Activated CD8-positive, alpha-beta memory T cell treated with anti-CD3 and anti-CD28 coated beads, Interleukin-2, amount 50 U/mL, for 1 hour (primary cell): Measurements from ENCODE around the gene TSSK3.
A peak's percentile ranks its signal among the peaks of the same experiment; 100 is the strongest.

Experiments
- DNase-seq: peaks from one replicate; pipeline ENCODE4 v3.0.0-alpha.2; 2020; ENCODE audit errors: extremely low read depth

Gene TSSK3

DNA sequence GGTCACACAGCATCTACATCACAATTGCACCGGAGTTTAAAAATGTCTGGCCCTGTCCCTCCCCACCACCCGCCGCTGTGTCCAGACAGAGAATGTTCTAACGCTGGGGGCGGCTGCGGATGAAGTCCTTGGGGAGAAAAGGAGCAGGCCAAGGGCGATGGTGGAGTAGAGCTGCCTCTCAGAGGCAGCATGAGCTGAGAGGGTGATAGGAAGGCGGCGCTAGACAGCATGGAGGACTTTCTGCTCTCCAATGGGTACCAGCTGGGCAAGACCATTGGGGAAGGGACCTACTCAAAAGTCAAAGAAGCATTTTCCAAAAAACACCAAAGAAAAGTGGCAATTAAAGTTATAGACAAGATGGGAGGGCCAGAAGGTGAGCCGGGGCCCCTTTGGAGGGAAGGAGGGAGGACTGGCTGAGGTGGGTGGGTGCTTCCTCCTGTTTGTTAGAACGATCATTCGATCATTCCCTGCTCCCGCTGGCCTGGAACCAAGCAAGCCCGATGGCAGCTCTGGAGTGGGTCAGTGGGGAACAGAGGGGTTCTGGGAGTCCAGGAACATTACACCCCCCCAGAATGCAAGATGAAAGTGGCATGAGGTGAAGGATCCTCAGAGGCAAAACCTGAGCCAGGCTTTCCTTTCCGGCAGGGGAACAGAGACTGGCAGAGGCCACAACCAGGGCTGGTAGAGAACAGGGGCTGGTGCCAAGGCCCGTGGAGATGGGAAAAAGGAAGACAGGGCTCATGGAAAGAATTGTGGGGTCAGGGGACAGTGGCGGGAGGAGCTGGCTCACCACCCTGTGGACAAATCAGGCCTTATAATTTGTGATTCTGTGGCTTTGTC is at the start of gene TSSK3, which contains the start of gene FAM229A:
Gene TSSK3 (plus strand): TSS at position 66 of the 840 bp plus-strand sequence. CDS start 163 bp downstream, at position 229.
Gene FAM229A (minus strand): TSS at position 12 of the 840 bp plus-strand sequence. CDS start 394 bp downstream, outside the sequence.
- no peak for DNase-seq

DNA sequence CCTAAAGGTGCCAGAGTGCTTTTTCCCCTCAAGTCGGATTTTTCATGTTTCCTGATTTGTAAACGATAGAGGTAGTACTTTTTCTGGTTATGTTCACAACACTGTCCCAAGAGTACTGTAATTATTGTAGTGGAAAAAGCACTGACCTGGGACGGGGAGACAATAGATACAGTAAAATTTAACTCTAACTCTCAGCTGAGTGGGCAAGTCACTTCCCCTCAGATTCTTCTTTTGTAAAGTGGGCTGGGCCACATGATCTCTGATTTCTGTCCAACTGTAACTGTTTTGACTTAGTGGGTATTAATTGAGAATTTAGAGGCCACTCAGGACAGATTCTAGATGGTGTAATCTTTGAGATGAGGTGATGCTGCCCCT is 45.4 kb upstream of the TSSK3 start:
- DNase-seq = no peak

DNA sequence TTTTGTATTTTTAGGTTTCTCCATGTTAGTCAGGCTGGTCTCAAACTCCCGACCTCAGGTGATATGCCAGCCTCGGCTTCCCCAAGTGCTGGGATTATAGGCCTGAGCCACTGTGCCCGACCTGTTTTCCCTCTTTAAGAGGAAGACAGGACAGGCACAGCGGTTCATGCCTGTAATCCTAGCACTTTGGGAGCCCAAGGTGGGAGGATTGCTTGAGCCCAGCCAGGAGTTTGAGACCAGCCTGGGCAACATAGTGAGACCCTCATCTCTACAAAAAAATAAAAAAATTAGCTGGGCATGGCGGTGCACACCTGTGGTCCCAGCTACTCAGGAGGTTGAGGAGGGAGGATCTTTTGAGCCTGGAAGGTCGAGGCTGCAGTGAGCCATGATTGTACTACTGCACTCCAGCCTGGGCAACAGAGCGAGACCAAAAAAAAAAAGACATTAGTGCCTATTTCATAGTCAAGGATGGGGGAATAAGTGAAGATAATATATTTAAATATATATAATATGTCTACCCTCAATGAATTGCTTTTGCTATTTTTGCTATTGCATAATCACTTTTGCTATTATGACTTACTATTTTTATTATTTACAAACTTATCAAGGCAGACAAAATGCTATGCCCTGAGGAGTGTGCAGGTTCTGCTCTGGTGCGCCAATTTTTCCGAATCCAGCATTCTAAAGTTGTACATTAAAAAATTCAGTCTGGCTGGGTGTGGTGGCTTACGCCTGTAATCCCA is 44.0 kb upstream of the TSSK3 start:
- DNase-seq = no peak

- no peak for DNase-seq
Measured at GRCh38 chr1:32321712-32322291, 40.5 kb upstream of the TSSK3 start.

DNA sequence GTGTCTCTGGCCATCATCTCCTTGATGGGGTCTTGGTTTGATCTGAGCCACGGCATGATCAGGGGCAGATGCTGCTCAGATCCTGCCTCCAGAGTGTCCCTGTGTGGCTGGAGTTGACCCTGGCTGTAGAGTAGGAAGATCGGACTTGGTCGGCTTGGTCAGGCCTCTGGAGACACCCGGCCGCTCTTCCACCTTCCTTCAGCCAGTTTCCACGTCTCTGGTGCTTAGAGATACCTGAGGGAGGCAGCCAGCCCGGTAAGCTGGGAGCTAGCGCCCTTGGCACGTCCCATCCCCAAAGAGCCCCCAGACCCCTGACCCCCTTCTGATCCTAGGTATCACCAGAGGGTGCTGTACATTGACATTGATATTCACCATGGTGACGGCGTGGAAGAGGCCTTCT is 35.1 kb upstream of the TSSK3 start:
- DNase-seq = no peak

DNA sequence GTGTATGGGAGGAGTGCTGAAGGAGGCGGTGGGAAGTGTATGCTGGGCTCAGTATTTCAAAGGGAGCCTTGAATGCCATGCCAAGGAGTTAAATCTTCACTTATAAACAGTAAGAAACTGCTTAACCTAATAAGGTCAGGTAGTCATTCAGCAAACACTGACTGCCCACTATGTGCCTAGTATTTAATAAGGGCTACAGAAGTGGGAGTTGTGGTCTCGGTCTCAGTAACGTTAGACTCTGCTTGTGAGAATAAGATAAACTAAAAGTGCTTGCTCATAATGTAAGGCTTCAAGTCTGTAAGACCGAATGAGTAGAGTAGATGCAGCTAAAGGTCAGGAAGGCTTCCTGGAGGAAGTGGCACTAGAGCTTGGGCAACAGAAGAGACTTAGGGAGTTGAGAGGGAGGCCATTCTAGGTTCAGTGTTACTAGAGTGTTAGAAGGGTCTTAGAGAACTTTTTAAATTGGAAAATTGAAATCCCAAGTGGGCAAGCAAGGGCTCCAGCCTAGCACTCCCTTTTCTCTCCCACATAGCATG is 32.3 kb upstream of the TSSK3 start:
- DNase-seq = no peak

GRCh38 chr1:32330558-32331151 is 31.7 kb upstream of the TSSK3 start:
- no peak for DNase-seq

DNA sequence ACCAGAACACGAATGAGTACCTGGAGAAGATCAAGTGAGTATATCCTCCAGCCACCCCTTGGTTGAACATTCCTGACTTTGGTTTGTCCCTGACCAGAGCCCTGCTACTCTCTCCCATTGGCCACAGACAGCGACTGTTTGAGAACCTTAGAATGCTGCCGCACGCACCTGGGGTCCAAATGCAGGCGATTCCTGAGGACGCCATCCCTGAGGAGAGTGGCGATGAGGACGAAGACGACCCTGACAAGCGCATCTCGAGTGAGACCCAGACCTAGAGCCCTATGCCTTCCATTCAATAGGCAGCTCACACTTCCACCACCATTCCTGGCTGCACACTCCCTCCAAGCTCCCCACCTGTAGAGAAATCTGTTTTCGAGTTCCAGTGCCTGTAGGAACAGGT is 30.8 kb upstream of the TSSK3 start:
- DNase-seq = no peak

DNA sequence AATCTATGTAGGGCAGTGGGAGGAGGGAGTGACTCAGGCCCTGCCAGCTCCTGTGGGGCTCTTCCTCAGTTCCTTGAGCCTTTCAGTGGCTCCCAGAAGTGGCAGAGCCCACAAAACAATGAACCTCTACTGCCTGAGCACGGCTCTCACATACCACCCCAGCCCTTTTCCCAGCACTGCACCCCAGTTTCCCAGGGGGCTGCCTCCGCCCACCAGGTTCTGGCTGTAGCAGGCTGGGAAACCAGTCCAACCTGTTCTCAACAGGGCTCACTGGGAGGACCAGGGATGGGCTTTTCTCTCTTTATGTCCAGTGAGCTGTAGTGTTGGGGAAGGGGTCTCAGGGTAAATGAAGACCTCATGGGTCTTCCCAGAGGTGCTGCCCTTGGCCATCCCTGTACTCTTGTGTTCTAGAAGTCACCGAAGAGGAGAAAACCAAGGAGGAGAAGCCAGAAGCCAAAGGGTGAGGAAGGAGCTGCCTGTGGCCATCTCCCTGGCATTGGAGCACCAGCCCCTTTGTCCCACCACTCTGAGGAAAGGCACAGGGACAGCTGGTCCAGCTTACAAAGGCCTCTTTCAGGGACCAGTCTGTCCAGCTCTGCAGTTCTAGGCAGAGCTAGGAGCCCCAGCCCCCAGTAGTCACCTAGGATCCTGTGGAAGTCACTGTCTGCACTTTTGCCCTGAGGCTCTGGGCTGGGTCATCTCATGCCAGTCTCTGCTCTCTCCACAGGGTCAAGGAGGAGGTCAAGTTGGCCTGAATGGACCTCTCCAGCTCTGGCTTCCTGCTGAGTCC is 29.9 kb upstream of the TSSK3 start:
- DNase-seq = no peak

DNA sequence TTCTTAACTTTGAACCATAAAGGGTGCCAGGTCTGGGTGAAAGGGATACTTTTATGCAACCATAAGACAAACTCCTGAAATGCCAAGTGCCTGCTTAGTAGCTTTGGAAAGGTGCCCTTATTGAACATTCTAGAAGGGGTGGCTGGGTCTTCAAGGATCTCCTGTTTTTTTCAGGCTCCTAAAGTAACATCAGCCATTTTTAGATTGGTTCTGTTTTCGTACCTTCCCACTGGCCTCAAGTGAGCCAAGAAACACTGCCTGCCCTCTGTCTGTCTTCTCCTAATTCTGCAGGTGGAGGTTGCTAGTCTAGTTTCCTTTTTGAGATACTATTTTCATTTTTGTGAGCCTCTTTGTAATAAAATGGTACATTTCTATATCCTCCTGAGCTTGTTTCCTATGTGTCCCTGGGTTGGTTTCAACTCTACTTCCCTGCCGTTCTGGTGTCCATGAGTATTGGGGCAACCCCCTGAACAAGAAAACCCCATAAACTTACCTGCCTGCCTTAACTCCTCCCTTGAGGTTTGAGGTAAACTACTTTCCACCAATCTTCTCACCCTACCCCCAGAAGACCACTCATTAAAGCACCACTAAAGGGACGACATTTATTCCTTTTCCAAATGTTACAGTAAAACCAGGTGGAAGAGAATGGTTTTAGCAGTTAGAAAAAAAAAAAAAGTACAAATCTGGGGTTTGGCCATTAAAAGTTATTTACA is 28.9 kb upstream of the TSSK3 start:
- DNase-seq = no peak

- no peak for DNase-seq
Measured at GRCh38 chr1:32334274-32334861, 28.0 kb upstream of the TSSK3 start.

DNA sequence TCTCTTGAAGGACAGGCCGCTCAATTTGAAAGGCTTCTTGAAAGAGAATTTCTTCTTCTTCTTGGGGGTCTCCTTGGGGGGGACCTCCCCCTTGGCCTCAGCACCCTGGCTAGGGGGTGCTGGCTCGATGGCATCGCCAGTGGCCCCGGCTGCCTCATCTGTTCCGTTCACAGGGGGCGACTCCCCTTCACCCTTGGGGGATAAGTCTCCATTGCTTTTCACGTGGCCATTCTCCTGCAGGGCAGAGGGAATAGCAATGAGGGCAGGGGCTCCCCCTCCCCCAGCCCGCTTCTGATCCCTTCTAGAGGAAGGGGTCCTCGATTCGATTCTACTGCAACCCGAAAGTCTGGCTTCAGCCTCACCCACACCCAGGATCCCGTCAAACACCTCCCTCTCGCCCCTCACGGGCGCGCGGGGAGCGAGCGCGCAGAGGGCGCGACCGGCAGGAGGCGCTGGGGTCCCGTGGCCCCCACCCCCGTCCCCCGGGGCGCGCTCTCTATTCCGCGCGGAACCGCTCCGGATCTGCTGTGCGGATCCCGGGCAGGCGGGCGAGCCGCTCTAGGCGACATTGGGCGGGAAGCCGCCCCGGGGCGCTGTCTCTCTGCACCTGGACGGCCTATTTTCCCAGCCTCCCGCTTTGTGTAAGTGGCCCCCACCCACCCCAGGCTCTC is 27.3 kb upstream of the TSSK3 start:
- DNase-seq = peak; percentile 19

- no peak for DNase-seq
Measured at GRCh38 chr1:32335535-32335789, 26.9 kb upstream of the TSSK3 start.

GRCh38 chr1:32335790-32336590 is 26.3 kb upstream of the TSSK3 start, which contains the start of gene MARCKSL1:
TSS of gene MARCKSL1 (minus strand) at chr1:32336233. CDS start at chr1:32336033, 200 bp downstream.
- DNase-seq = peak; percentile 73

DNA sequence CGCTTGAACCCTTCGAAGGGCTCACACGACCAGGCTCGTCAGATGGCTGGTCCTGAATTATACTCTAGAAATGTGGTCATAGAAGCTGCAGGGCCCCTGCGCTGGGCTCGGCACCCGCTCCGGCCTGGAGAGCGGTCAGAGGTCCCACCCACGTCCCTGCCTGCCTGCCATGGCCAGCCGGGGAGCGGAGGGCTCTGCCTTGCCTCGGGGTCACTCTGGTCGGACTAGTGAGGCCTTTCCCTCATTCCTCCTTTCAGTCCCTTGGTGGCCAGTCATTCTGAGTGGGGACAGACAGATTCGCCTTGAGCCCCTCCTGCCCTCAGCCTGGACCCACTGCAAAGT is 25.8 kb upstream of the TSSK3 start:
- DNase-seq = no peak

- DNase-seq = no peak
Measured at GRCh38 chr1:32336963-32337675, 25.2 kb upstream of the TSSK3 start.

GRCh38 chr1:32337855-32338636 is 24.3 kb upstream of the TSSK3 start:
- no peak for DNase-seq
